PC-9 (cell line): ENCODE measurements around the gene DMKN. TPM values are rescaled to one million over a fixed set of nuclear protein-coding genes. Genes with fewer than 3 reads are reported as not detected.

Source experiments
- Bru-seq: library from RNA; stranded (reverse); fragments of 400-500 nt; gene quantifications from one replicate; lab custom pipeline; 2021; lab: Mats Ljungman, UMichigan
- BruChase-seq, 2 experiments: library from RNA; stranded (reverse); fragments of 400-500 nt; gene quantifications; one replicate each; lab custom pipeline; 2021; lab: Mats Ljungman, UMichigan
- BruUV-seq: library from RNA; stranded (reverse); fragments of 400-500 nt; replicated peaks from 2 replicates; lab custom pipeline; 2021; lab: Mats Ljungman, UMichigan
- CTCF ChIA-PET: fragments of 300-600 bp; sonication (Branson Sonifier 250); formaldehyde crosslinking; loops from one replicate; lab custom pipeline; 2022; ENCODE audit warnings: antibody characterized with exemption; lab: Charles Lee
- POLR2A ChIA-PET: fragments of 300-600 bp; sonication (Branson Sonifier 250); formaldehyde crosslinking; loops from one replicate; lab custom pipeline; 2022; ENCODE audit warnings: antibody characterized with exemption; ENCODE audit not compliant: unreplicated experiment; lab: Charles Lee
- DNase-seq, 2 experiments: peaks; one replicate each; pipeline versions ENCODE4 v3.0.0 to v3.0.0-alpha.2; 2015 to 2022; ENCODE audit warnings: mixed read lengths in 1 of 2
- H2AFZ ChIP-seq: fragments of 200-600 bp; sonication (generic); 2 replicates; pipeline ENCODE4 v1.8.1; 2017; ENCODE audit warnings: antibody characterized with exemption
- H3F3A ChIP-seq: fragments of 200-600 bp; sonication (generic); 2 replicates; pipeline ENCODE4 v1.8.1; 2017; ENCODE audit warnings: antibody characterized with exemption, mild to moderate bottlenecking, low read depth; ENCODE audit not compliant: insufficient read depth
- H3K27ac ChIP-seq: fragments of 200-600 bp; sonication (generic); 2 replicates; pipeline ENCODE4 v1.6.1; 2016; ENCODE audit warnings: mixed run types
- H3K27me3 ChIP-seq: fragments of 200-600 bp; sonication (generic); 2 replicates; pipeline ENCODE4 v1.6.1; 2016; ENCODE audit warnings: low read depth, mixed run types; ENCODE audit not compliant: insufficient read depth
- H3K36me3 ChIP-seq: fragments of 200-600 bp; sonication (generic); 2 replicates; pipeline ENCODE4 v1.6.1; 2016; ENCODE audit warnings: low read depth, mixed run types
- H3K4me1 ChIP-seq: fragments of 200-600 bp; sonication (generic); replicated peaks from 2 replicates; pipeline ENCODE4 v1.6.1; 2016; ENCODE audit warnings: mixed run types; ENCODE audit not compliant: insufficient read depth
- H3K4me2 ChIP-seq: fragments of 200-600 bp; sonication (generic); 2 replicates; pipeline ENCODE4 v1.6.1; 2017; ENCODE audit warnings: mixed run types
- H3K4me3 ChIP-seq: fragments of 200-600 bp; sonication (generic); 2 replicates; pipeline ENCODE4 v1.6.1; 2016; ENCODE audit warnings: mixed run types
- H3K79me2 ChIP-seq: fragments of 200-600 bp; sonication (generic); 2 replicates; pipeline ENCODE4 v1.6.1; 2017; ENCODE audit warnings: low read depth, mixed run types
- H3K9me2 ChIP-seq: fragments of 200-600 bp; sonication (generic); 2 replicates; pipeline ENCODE4 v1.8.1; 2017; ENCODE audit warnings: mild to moderate bottlenecking; ENCODE audit not compliant: insufficient read depth
- H3K9me3 ChIP-seq: fragments of 200-600 bp; sonication (generic); 2 replicates; pipeline ENCODE4 v1.8.1; 2016; ENCODE audit warnings: low read depth; ENCODE audit not compliant: insufficient read depth
- H4K20me1 ChIP-seq: fragments of 200-600 bp; sonication (generic); 2 replicates; pipeline ENCODE4 v1.8.1; 2017; ENCODE audit not compliant: insufficient read depth
- CTCF ChIP-seq: fragments of 200-600 bp; sonication (generic); conservative IDR thresholded peaks from 2 replicates; pipeline ENCODE4 v1.6.1; 2017; ENCODE audit warnings: mixed run types, antibody characterized with exemption, mild to moderate bottlenecking, moderate library complexity
- EZH2 ChIP-seq: fragments of 200-600 bp; sonication (generic); IDR thresholded peaks from 2 replicates; pipeline ENCODE4 v1.8.0; 2017; ENCODE audit warnings: antibody characterized with exemption, low read depth
- intact Hi-C: fragments of 100-400 bp; cut with micrococcal nuclease; formaldehyde crosslinking; loops from one replicate; pipeline ENCODE4 v1.10.0; 2022; ENCODE audit not compliant: unreplicated experiment
- long read RNA-seq: library from polyadenylated mRNA; stranded (forward); transcript quantifications from one replicate; pipeline ENCODE4 v2.0.0, GENCODE V29; 2022
- total RNA-seq: library from RNA; stranded (reverse); gene quantifications from 2 replicates; pipeline ENCODE4 v1.2.3, GENCODE V29; 2021

DMKN gene
- total RNA-seq = 135 and 144 TPM in 2 replicates
- Bru-seq, nascent RNA = percentile 69 among the genes with signal in this experiment
- BruChase-seq, experiment 1, labeled RNA remaining after a 2-hour chase = percentile 81 among the genes with signal in this experiment
- percentile 71 among the genes with signal in this experiment for BruChase-seq, experiment 2, labeled RNA remaining after a 6-hour chase
- long read RNA-seq, transcript DMKN-205 (12 exons, 867 nt) = minor isoform, 7 of 108 reads
- long read RNA-seq, transcript DMKN-239 (5 exons, 577 nt) = major isoform, 9 of 108 reads
- long read RNA-seq, transcript DMKN-253 (5 exons, 414 nt) = minor isoform, 7 of 108 reads
- long read RNA-seq, transcript DMKN-219 (4 exons, 567 nt) = minor isoform, 7 of 108 reads
- long read RNA-seq, partial matches to known transcripts = 18 of 108 reads
- long read RNA-seq, other reads (novel, unspliced or antisense) = 43 of 108 reads

GRCh38 chr19:35513628-35514281, at the start of gene DMKN:
Gene DMKN (minus strand): TSS chr19:35513649. CDS start chr19:35513475, 174 bp downstream.
- H3F3A ChIP-seq = peaks cover 9% of the 10 kb centered on the region; the same call in 1 of the 2 replicates
- ChIA-PET CTCF (interaction anchor here (0.7 kb wide), 1 partner anchor 232 kb away, joined by 9 read pairs; the partner anchor contains the start of gene PSENEN), POLR2A (no interaction called here)
- H3K79me2 ChIP-seq = peaks cover 4% of the 10 kb centered on the region
- no peaks in the 10 kb centered on the region for H3K9me3 ChIP-seq
- H3K9me2 ChIP-seq = no peaks in the 10 kb centered on the region
- intact Hi-C loops = loop anchor here (5.0 kb wide), 1 partner anchor 179 kb away; no protein-coding TSS in a partner anchor
- H2AFZ ChIP-seq = peak within 1 kb of the TSS; percentile 70
- no peaks in the 10 kb centered on the region for H4K20me1 ChIP-seq
- BruUV-seq = no TSS peak
- peak within 1 kb of the TSS; percentile 63 for H3K4me2 ChIP-seq
- H3K4me3 ChIP-seq = no peak within 1 kb of the TSS; the same call in 1 of the 2 replicates
- H3K4me1 ChIP-seq = peaks cover 19% of the 10 kb centered on the region
- DNase-seq = peak; percentile 58 to 77
- H3K27me3 ChIP-seq = no peaks in the 10 kb centered on the region
- peak within 1 kb of the TSS; percentile 42; the same call in 1 of the 2 replicates for H3K27ac ChIP-seq
- no peak for TF ChIP-seq EZH2
- peak; percentile 29; the same call in 1 of the 2 replicates for TF ChIP-seq CTCF
- no peaks in the 10 kb centered on the region for H3K36me3 ChIP-seq

- ChIA-PET CTCF (interaction anchor here (0.6 kb wide), 1 partner anchor 26 kb away, joined by 3 read pairs; no protein-coding TSS in a partner anchor), POLR2A (no interaction called here)
- no TSS peak for BruUV-seq
Observed at GRCh38 chr19:35562776-35563175, 49.3 kb upstream of the DMKN start.

More at GRCh38 chr19:35562776-35563175, 49.3 kb upstream of the DMKN start:
- Histone ChIP-seq H3F3A (no peaks in the 10 kb centered on the region), H3K4me1 (no peaks in the 10 kb centered on the region), H3K36me3 (no peaks in the 10 kb centered on the region), H3K4me3 (no peak overlapping the region), H4K20me1 (no peaks in the 10 kb centered on the region), H3K4me2 (no peak overlapping the region), H3K9me3 (no peaks in the 10 kb centered on the region), H3K27me3 (peaks cover 38% of the 10 kb centered on the region), H2AFZ (no peak overlapping the region), H3K79me2 (no peaks in the 10 kb centered on the region), H3K9me2 (no peaks in the 10 kb centered on the region), H3K27ac (no peak overlapping the region)
- DNase-seq = no peak
- TF ChIP-seq EZH2 = no peak
- TF ChIP-seq CTCF = no peak
- intact Hi-C loops = no loop called here
